ENCODE data around the gene LIN9. TPM values are rescaled to one million over a fixed set of nuclear protein-coding genes. Genes with fewer than 3 reads are reported as not detected.

LIN9 gene
- total RNA-seq, 3 donors from 2014 or later, result 1.9 to 5.6 (median 2.6) TPM

DNA sequence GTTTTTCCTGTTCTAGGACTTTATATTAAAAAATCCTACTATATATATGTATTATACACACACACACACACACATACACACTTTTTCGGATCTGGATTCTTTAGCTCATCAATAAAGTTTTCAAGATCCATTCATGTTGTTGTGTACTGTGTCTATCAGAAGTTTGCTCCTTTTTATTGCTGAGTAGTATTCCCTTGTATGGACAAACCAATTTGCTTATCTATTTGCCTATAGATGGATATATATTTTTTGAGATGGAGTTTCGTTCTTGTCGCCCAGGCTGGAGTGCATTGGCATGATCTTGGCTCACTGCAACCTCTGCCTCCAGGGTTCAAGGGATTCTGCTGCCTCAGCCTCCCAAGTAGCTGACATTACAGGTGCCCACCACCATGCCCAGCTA lies 20.3 kb upstream of the LIN9 start:
- H3K4me3 ChIP-seq, result no peak overlapping the region
- no peaks in the 10 kb centered on the region for H3K4me1 ChIP-seq
- intact Hi-C loops (cut with DNase I; ENCODE audit: low total_unique reads), result no loop called here
- no peak overlapping the region for H3K27ac ChIP-seq
- DNase-seq (ENCODE audit: low spot score in 2 of 2), result no peak
- TF ChIP-seq, protein P1, sequence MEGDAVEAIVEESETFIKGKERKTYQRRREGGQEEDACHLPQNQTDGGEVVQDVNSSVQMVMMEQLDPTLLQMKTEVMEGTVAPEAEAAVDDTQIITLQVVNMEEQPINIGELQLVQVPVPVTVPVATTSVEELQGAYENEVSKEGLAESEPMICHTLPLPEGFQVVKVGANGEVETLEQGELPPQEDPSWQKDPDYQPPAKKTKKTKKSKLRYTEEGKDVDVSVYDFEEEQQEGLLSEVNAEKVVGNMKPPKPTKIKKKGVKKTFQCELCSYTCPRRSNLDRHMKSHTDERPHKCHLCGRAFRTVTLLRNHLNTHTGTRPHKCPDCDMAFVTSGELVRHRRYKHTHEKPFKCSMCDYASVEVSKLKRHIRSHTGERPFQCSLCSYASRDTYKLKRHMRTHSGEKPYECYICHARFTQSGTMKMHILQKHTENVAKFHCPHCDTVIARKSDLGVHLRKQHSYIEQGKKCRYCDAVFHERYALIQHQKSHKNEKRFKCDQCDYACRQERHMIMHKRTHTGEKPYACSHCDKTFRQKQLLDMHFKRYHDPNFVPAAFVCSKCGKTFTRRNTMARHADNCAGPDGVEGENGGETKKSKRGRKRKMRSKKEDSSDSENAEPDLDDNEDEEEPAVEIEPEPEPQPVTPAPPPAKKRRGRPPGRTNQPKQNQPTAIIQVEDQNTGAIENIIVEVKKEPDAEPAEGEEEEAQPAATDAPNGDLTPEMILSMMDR (IDR thresholded peaks at IDR 0.05), result no peak
- TF ChIP-seq POLR2A (IDR thresholded peaks at IDR 0.05) (no peak), POLR2AphosphoS5 (IDR thresholded peaks at IDR 0.05) (no peak)
- H3K9me3 ChIP-seq, result no peaks in the 10 kb centered on the region
- H3K27me3 ChIP-seq, result no peaks in the 10 kb centered on the region
- H3K36me3 ChIP-seq, result no peaks in the 10 kb centered on the region

DNA sequence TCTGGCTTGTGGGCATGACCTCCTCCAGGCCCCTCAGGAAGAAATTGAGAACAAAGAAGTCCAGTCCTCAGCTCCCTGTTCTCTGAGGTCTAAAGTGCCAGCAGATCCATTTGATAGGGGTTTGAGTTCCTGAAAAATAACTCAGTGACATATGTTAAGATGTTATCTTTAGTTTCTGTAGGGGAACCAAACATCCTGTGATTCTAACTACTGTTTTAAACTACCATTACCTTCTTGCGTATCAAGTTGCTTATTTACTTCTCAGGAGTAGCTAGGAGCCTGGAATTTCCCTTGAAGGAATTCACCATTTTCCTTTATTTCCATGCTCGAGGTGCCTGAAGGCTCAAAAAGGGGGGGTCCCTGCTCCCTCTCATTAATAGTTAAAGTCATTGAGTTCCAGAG lies 18.8 kb upstream of the LIN9 start:
- intact Hi-C loops (cut with DNase I; ENCODE audit: low total_unique reads), result no loop called here
- DNase-seq (ENCODE audit: low spot score in 2 of 2), result no peak
- H3K4me1 ChIP-seq, result no peaks in the 10 kb centered on the region
- no peaks in the 10 kb centered on the region for H3K36me3 ChIP-seq
- TF ChIP-seq, protein P1 (IDR thresholded peaks at IDR 0.05), result no peak
- TF ChIP-seq POLR2AphosphoS5 (IDR thresholded peaks at IDR 0.05) (no peak), POLR2A (IDR thresholded peaks at IDR 0.05) (no peak)
- no peaks in the 10 kb centered on the region for H3K27me3 ChIP-seq
- no peak overlapping the region for H3K27ac ChIP-seq
- H3K4me3 ChIP-seq, result no peak overlapping the region
- no peaks in the 10 kb centered on the region for H3K9me3 ChIP-seq

DNA sequence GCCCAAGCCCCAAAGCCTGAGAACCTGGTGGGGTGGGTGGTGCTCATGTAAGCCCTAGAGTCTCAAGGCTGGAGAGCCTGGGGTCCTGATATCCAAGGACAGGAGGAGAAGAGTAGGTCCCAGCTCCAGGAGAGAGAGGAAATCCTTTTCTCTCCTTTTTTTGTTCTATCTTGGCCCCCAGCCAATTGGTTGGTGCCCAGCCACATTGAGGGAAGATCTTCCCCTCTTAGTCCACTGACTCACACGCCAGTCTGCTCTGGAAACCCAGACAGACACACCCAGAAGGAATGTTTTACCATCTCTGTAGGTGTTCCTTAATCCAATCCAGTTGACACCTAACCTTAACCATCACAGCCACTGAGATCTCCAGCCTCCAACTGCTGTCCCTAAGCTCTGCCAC lies 16.2 kb upstream of the LIN9 start:
- H3K4me3 ChIP-seq, result no peak overlapping the region
- H3K27me3 ChIP-seq, result peaks cover 0 to 6% of the 10 kb centered on the region in 2 donors
- H3K4me1 ChIP-seq, result no peaks in the 10 kb centered on the region
- intact Hi-C loops (cut with DNase I; ENCODE audit: low total_unique reads), result no loop called here
- H3K36me3 ChIP-seq, result no peaks in the 10 kb centered on the region
- no peaks in the 10 kb centered on the region for H3K9me3 ChIP-seq
- no peak for DNase-seq (ENCODE audit: low spot score in 2 of 2)
- no peak for TF ChIP-seq POLR2A (IDR thresholded peaks at IDR 0.05)
- TF ChIP-seq, protein P1 (IDR thresholded peaks at IDR 0.05), result no peak
- no peak for TF ChIP-seq POLR2AphosphoS5 (IDR thresholded peaks at IDR 0.05)
- no peak overlapping the region for H3K27ac ChIP-seq

DNA sequence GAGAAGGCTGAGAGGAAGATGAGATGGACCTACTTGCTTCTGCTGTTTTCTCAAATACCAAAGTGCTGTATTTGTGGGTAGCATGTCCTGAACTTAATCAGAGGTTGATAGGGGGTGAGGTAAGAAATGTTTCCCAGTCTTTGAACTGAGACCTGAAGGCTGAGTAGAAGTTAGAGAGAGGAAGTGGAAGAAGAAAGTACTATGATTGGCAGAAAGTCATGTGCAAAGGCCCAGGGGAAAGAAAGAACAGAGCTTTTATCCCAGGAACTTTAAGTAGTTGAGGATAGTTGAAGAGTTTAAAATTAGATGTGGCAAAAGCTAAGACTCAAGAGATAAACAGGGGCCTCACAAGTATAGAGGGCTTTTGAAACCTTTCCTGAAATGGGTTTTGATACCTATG lies 15.5 kb upstream of the LIN9 start:
- no peak overlapping the region for H3K4me3 ChIP-seq
- no peak overlapping the region for H3K27ac ChIP-seq
- peaks cover 0 to 6% of the 10 kb centered on the region in 2 donors for H3K27me3 ChIP-seq
- no peak for DNase-seq (ENCODE audit: low spot score in 2 of 2)
- intact Hi-C loops (cut with DNase I; ENCODE audit: low total_unique reads), result no loop called here
- no peaks in the 10 kb centered on the region for H3K9me3 ChIP-seq
- H3K36me3 ChIP-seq, result no peaks in the 10 kb centered on the region
- H3K4me1 ChIP-seq, result no peaks in the 10 kb centered on the region
- TF ChIP-seq POLR2AphosphoS5 (IDR thresholded peaks at IDR 0.05) (no peak), POLR2A (IDR thresholded peaks at IDR 0.05) (no peak)
- TF ChIP-seq, protein P1 (IDR thresholded peaks at IDR 0.05), result no peak

DNA sequence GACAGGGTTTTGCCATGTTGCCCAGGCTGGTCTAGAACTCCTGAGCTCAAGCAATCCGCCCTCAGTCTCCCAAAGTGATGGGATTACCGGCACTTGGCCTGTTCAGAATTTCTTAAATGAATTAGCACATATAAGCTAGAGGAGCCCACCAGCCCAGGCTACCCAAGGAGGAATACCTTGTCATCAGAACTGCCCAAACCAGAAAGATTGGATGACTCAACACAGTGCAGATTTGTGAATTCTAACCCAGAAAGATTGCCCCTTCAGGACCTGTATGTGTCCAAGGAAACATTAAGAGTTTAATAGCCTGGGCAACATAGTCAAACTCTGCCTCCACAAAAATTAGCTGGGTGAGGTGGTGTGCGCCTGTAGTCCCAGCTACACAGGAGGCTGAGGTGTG lies 14.0 kb upstream of the LIN9 start:
- DNase-seq (ENCODE audit: low spot score in 2 of 2), result no peak
- Histone ChIP-seq H3K9me3 (no peaks in the 10 kb centered on the region), H3K4me1 (no peaks in the 10 kb centered on the region), H3K27ac (no peak overlapping the region), H3K4me3 (no peak overlapping the region), H3K27me3 (peaks cover 0 to 6% of the 10 kb centered on the region in 2 donors), H3K36me3 (no peaks in the 10 kb centered on the region)
- TF ChIP-seq, protein P1 (IDR thresholded peaks at IDR 0.05), result no peak
- no peak for TF ChIP-seq POLR2AphosphoS5 (IDR thresholded peaks at IDR 0.05)
- intact Hi-C loops (cut with DNase I; ENCODE audit: low total_unique reads), result no loop called here
